K562 (cell line): Measurements from ENCODE around the gene REXO2. TPM values are rescaled to one million over a fixed set of nuclear protein-coding genes. Genes with fewer than 3 reads are reported as not detected.

Experiments used
- CBFB ChIP-seq: sonication (generic); formaldehyde crosslinking; IDR thresholded peaks from 2 replicates; pipeline ENCODE4 v1.4.0; 2020; ENCODE audit warnings: mild to moderate bottlenecking, missing genetic modification reagents
- CC2D1A ChIP-seq: fragments of 450-650 bp; IDR thresholded peaks from 2 replicates; pipeline ENCODE4 v1.6.1; 2017; ENCODE audit warnings: mild to moderate bottlenecking
- DMBX1 ChIP-seq: fragments of 250-450 bp; sonication (Bioruptor Pico); IDR thresholded peaks from 2 replicates; pipeline ENCODE4 v1.8.0; 2022; ENCODE audit warnings: inconsistent platforms, mild to moderate bottlenecking, moderate library complexity, borderline replicate concordance
- DNMT1 ChIP-seq: fragments of 450-650 bp; IDR thresholded peaks from 2 replicates; pipeline ENCODE4 v1.6.1; 2016; ENCODE audit warnings: antibody characterized with exemption, mild to moderate bottlenecking
- ELF4 ChIP-seq: fragments of 450-650 bp; formaldehyde crosslinking; IDR thresholded peaks from 2 replicates; pipeline ENCODE4 v1.4.0; 2022; ENCODE audit warnings: missing genetic modification characterization
- ETV6 ChIP-seq, 3 experiments: fragments of 150-350 bp in 1 of 3; sonication (generic) in 1 of 3; formaldehyde crosslinking in 1 of 3; IDR thresholded peaks; 2 replicates each; pipeline versions ENCODE4 v1.6.1 to v1.8.0; 2014 to 2022; ENCODE audit warnings: borderline replicate concordance in 2 of 3, low read depth in 2 of 3, antibody characterized with exemption in 1 of 3, low read length in 1 of 3, mild to moderate bottlenecking in 1 of 3, missing genetic modification reagents in 1 of 3
- GABPA ChIP-seq: fragments of 200-800 bp; sonication (Bioruptor generic); conservative IDR thresholded peaks from 2 replicates; pipeline ENCODE4 v1.6.1; 2016; ENCODE audit warnings: low read depth, missing genetic modification characterization, missing compliant biosample characterization
- GTF2E2 ChIP-seq: fragments of 200-800 bp; sonication (Bioruptor generic); IDR thresholded peaks from 2 replicates; pipeline ENCODE4 v1.6.1; 2016; ENCODE audit warnings: missing genetic modification characterization, missing compliant biosample characterization
- HBP1 ChIP-seq: fragments of 450-650 bp; formaldehyde crosslinking; IDR thresholded peaks from 2 replicates; pipeline ENCODE4 v1.4.0; 2022; ENCODE audit warnings: missing genetic modification characterization
- ILF3 ChIP-seq: fragments of 450-650 bp; IDR thresholded peaks from 2 replicates; pipeline ENCODE4 v1.6.1; 2018; ENCODE audit warnings: antibody characterized with exemption, mild to moderate bottlenecking, moderate library complexity, borderline replicate concordance
- KLF6 ChIP-seq: fragments of 250-450 bp; sonication (Bioruptor Pico); IDR thresholded peaks from 2 replicates; pipeline ENCODE4 v1.4.0; 2020; ENCODE audit warnings: mild to moderate bottlenecking, moderate library complexity, borderline replicate concordance
- PHF20 ChIP-seq: fragments of 450-650 bp; IDR thresholded peaks from 2 replicates; pipeline ENCODE4 v1.6.1; 2018; ENCODE audit not compliant: partially characterized antibody
- PURB ChIP-seq: sonication (generic); formaldehyde crosslinking; IDR thresholded peaks from 2 replicates; pipeline ENCODE4 v1.9.0; 2021; ENCODE audit warnings: low read depth, mild to moderate bottlenecking, missing genetic modification reagents
- RAD21 ChIP-seq, 2 experiments: fragments of 250-450 bp in 1 of 2; fragments of 450-650 bp in 1 of 2; sonication (Bioruptor Pico) in 1 of 2; formaldehyde crosslinking in 1 of 2; IDR thresholded peaks in 1 of 2; conservative IDR thresholded peaks in 1 of 2; 2 replicates each; pipeline versions ENCODE4 v1.4.0 to v1.8.0; 2020 to 2022; ENCODE audit warnings: mild to moderate bottlenecking in 2 of 2, moderate library complexity in 1 of 2
- SMAD1 ChIP-seq: fragments of 150-350 bp; IDR thresholded peaks from 2 replicates; pipeline ENCODE4 v1.6.1; 2014; ENCODE audit warnings: low read length, low read depth; ENCODE audit not compliant: partially characterized antibody
- ZNF175 ChIP-seq: fragments of 200-800 bp; sonication (Bioruptor generic); IDR thresholded peaks from 2 replicates; pipeline ENCODE4 v1.6.1; 2016; ENCODE audit warnings: low read depth, mild to moderate bottlenecking, missing genetic modification characterization, missing compliant biosample characterization
- ZNF197 ChIP-seq: fragments of 200-800 bp; sonication (Bioruptor generic); IDR thresholded peaks from 2 replicates; pipeline ENCODE4 v1.6.1; 2016; ENCODE audit warnings: low read depth, missing genetic modification characterization, missing compliant biosample characterization
- ZNF274 ChIP-seq: IDR thresholded peaks from 2 replicates; pipeline ENCODE4 v1.6.1; 2011; ENCODE audit warnings: low read depth, mild to moderate bottlenecking, low read length, moderate library complexity, borderline replicate concordance
- ZNF316 ChIP-seq: fragments of 450-650 bp; IDR thresholded peaks from 2 replicates; pipeline ENCODE4 v1.6.1; 2016
- ZNF764 ChIP-seq: fragments of 250-450 bp; sonication (Bioruptor Pico); IDR thresholded peaks from 2 replicates; pipeline ENCODE4 v1.4.0; 2020; ENCODE audit warnings: low read depth, mild to moderate bottlenecking, moderate library complexity
- polyA plus RNA-seq, 8 experiments: library from polyadenylated mRNA; depleted of rRNA in 4 of 8; stranded (reverse) in 5 of 8; unstranded in 3 of 8; fragments of >200 nt; fragmentation: Nextera tagmentation in 2 of 8; fragmentation: Illumina TruSeq in 1 of 8; extraction: Ambion mirVana in 2 of 8; extraction: Trizol in 1 of 8; gene quantifications; 2 replicates each; pipeline versions ENCODE4 v1.2.1 to v1.2.3, GENCODE V29; 2011 to 2014; ENCODE audit warnings: inconsistent platforms in 1 of 8, missing spikeins in 1 of 8
- total RNA-seq, 7 experiments: library from RNA; depleted of rRNA in 6 of 7; stranded (reverse); fragments of >200 nt in 6 of 7; fragmentation: Illumina TruSeq in 2 of 7; extraction: Trizol in 2 of 7; gene quantifications; 2 replicates each; pipeline versions ENCODE4 v1.2.1 to v1.2.3, GENCODE V29; 2011 to 2021; ENCODE audit warnings: low replicate concordance in 1 of 7
- TF ChIP-seq, protein P1 (sequence below): sonication (generic); formaldehyde crosslinking; IDR thresholded peaks from 2 replicates; pipeline ENCODE4 v1.8.0; 2022; ENCODE audit warnings: missing genetic modification reagents, mild to moderate bottlenecking, borderline replicate concordance

The REXO2 gene
- total and polyA plus RNA-seq, 9 of the 15 experiments (the other 6 are each of a cell fraction or from before 2014, with no cell fraction given) = 143 to 370 (median 193) TPM

GRCh38 chr11:114447444-114447843, 8.2 kb downstream of the REXO2 start (continued):
- TF ChIP-seq GTF2E2 (tag) = peak; percentile 55; the same call in 1 of the 2 replicates
- TF ChIP-seq ZNF197 = no peak
- no peak for TF ChIP-seq ZNF764 (CRISPR knock-in tag)
- no peak for TF ChIP-seq DNMT1
- 0 out of 2 replicates have a peak, but pooled peaks have one; percentile 43 for TF ChIP-seq KLF6 (CRISPR knock-in tag)
- TF ChIP-seq DMBX1 (CRISPR knock-in tag) = peak; percentile 34; the same call in 1 of the 2 replicates
- no peak for TF ChIP-seq RAD21 (CRISPR knock-in tag; conservative IDR thresholded peaks at IDR 0.05 in 1 of 2, IDR thresholded peaks at IDR 0.05 in 1 of 2)
- TF ChIP-seq ZNF316 = no peak
- TF ChIP-seq ELF4 (CRISPR knock-in tag) = no peak
- TF ChIP-seq, protein P1, sequence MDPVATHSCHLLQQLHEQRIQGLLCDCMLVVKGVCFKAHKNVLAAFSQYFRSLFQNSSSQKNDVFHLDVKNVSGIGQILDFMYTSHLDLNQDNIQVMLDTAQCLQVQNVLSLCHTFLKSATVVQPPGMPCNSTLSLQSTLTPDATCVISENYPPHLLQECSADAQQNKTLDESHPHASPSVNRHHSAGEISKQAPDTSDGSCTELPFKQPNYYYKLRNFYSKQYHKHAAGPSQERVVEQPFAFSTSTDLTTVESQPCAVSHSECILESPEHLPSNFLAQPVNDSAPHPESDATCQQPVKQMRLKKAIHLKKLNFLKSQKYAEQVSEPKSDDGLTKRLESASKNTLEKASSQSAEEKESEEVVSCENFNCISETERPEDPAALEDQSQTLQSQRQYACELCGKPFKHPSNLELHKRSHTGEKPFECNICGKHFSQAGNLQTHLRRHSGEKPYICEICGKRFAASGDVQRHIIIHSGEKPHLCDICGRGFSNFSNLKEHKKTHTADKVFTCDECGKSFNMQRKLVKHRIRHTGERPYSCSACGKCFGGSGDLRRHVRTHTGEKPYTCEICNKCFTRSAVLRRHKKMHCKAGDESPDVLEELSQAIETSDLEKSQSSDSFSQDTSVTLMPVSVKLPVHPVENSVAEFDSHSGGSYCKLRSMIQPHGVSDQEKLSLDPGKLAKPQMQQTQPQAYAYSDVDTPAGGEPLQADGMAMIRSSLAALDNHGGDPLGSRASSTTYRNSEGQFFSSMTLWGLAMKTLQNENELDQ = no peak
- peak; percentile 18; the same call in 1 of the 2 replicates for TF ChIP-seq ZNF175 (CRISPR knock-in tag)
- no peak for TF ChIP-seq PHF20
- TF ChIP-seq ZNF274 = no peak
- TF ChIP-seq PURB (CRISPR knock-in tag) = no peak
- TF ChIP-seq ILF3 = no peak
- no peak for TF ChIP-seq CBFB
- no peak for TF ChIP-seq SMAD1
- TF ChIP-seq GABPA (tag) = no peak
- TF ChIP-seq HBP1 = peak; percentile 57; the same call in 1 of the 2 replicates
- no peak for TF ChIP-seq ETV6 (IDR thresholded peaks at IDR 0.05; ENCODE audit: borderline replicate concordance in 1 of 2, low read depth in 2 of 2, low read length in 1 of 2)
- no peak for TF ChIP-seq ETV6 (CRISPR knock-in tag; IDR thresholded peaks at IDR 0.05; ENCODE audit: borderline replicate concordance)
- TF ChIP-seq CC2D1A = no peak
